HepG2 (cell line): ENCODE data around the gene ZSWIM6. TPM values are rescaled to one million over a fixed set of nuclear protein-coding genes. Genes with fewer than 3 reads are reported as not detected.

Source experiments
- AHDC1 ChIP-seq: sonication (generic); formaldehyde crosslinking; IDR thresholded peaks from 2 replicates; pipeline ENCODE4 v1.5.1; 2020; ENCODE audit warnings: mild to moderate bottlenecking, missing genetic modification reagents, borderline replicate concordance
- FIP1L1 ChIP-seq: fragments of 200-400 bp; formaldehyde crosslinking; IDR thresholded peaks from 2 replicates; pipeline ENCODE4 v1.6.1; 2018; ENCODE audit warnings: low read depth, mild to moderate bottlenecking, low read length, moderate library complexity, borderline replicate concordance; ENCODE audit not compliant: insufficient read depth
- KLF6 ChIP-seq: IDR thresholded peaks from 2 replicates; pipeline ENCODE4 v1.8.0; 2016; ENCODE audit warnings: missing biosample characterization, missing genetic modification reagents
- MYPOP ChIP-seq: sonication (generic); formaldehyde crosslinking; IDR thresholded peaks from 2 replicates; pipeline ENCODE4 v1.8.1; 2023; ENCODE audit warnings: mild to moderate bottlenecking, moderate library complexity, missing genetic modification reagents
- PBX3 ChIP-seq: sonication (generic); formaldehyde crosslinking; IDR thresholded peaks from 2 replicates; pipeline ENCODE4 v1.8.1; 2023; ENCODE audit warnings: missing genetic modification reagents, inconsistent platforms, borderline replicate concordance
- SOX5 ChIP-seq: IDR thresholded peaks from 2 replicates; pipeline ENCODE4 v1.6.1; 2016; ENCODE audit warnings: borderline replicate concordance
- SPEN ChIP-seq: sonication (generic); formaldehyde crosslinking; IDR thresholded peaks from 2 replicates; pipeline ENCODE4 v1.5.1; 2020; ENCODE audit warnings: low read depth, mild to moderate bottlenecking, missing genetic modification reagents
- ZBED4 ChIP-seq: sonication (generic); formaldehyde crosslinking; IDR thresholded peaks from 2 replicates; pipeline ENCODE4 v1.4.0; 2020; ENCODE audit warnings: missing genetic modification reagents, borderline replicate concordance
- ZFP82 ChIP-seq: sonication (generic); formaldehyde crosslinking; IDR thresholded peaks from 2 replicates; pipeline ENCODE4 v1.5.1; 2020; ENCODE audit warnings: mild to moderate bottlenecking, missing genetic modification reagents, borderline replicate concordance
- ZNF251 ChIP-seq: sonication (generic); formaldehyde crosslinking; IDR thresholded peaks from 2 replicates; pipeline ENCODE4 v1.9.0; 2021; ENCODE audit warnings: mild to moderate bottlenecking, missing genetic modification reagents
- ZNF263 ChIP-seq: sonication (generic); formaldehyde crosslinking; IDR thresholded peaks from 2 replicates; pipeline ENCODE4 v1.4.0; 2020; ENCODE audit warnings: missing genetic modification reagents
- ZNF569 ChIP-seq: sonication (generic); formaldehyde crosslinking; IDR thresholded peaks from 2 replicates; pipeline ENCODE4 v1.5.0; 2020; ENCODE audit warnings: mild to moderate bottlenecking, missing genetic modification reagents, moderate library complexity, borderline replicate concordance
- ZNF605 ChIP-seq: sonication (generic); formaldehyde crosslinking; IDR thresholded peaks from 2 replicates; pipeline ENCODE4 v1.8.0; 2022; ENCODE audit warnings: mild to moderate bottlenecking, missing genetic modification reagents
- ZNF784 ChIP-seq: sonication (generic); formaldehyde crosslinking; IDR thresholded peaks from 2 replicates; pipeline ENCODE4 v1.5.1; 2020; ENCODE audit warnings: missing genetic modification reagents, mild to moderate bottlenecking, borderline replicate concordance
- polyA plus RNA-seq, 8 experiments: library from polyadenylated mRNA; depleted of rRNA in 3 of 8; stranded (reverse) in 7 of 8; unstranded in 1 of 8; fragments of >200 nt; fragmentation: Illumina TruSeq in 4 of 8; extraction: Trizol in 4 of 8; gene quantifications; 2 replicates each; pipeline versions ENCODE4 v1.2.1 to v1.2.3, GENCODE V29; 2011 to 2016; ENCODE audit warnings: low read depth in 4 of 8, missing spikeins in 1 of 8, mixed read lengths in 1 of 8; ENCODE audit not compliant: insufficient read depth in 1 of 8
- total RNA-seq, 5 experiments: library from RNA; depleted of rRNA; stranded (reverse); fragments of >200 nt; fragmentation: Illumina TruSeq; extraction: Trizol; gene quantifications; 2 replicates each; pipeline ENCODE4 v1.2.3, GENCODE V29; 2016; ENCODE audit warnings: low read depth in 1 of 5

The ZSWIM6 gene
- total and polyA plus RNA-seq, 2 of the 13 experiments (the other 11 are each of a cell fraction or from before 2014, with no cell fraction given) = 0.82 to 1.9 TPM

GRCh38 chr5:61301341-61302199 lies 30.5 kb upstream of the ZSWIM6 start (continued):
- TF ChIP-seq ZNF784 (CRISPR knock-in tag) (no peak), PBX3 (CRISPR knock-in tag) (no peak), ZNF605 (CRISPR knock-in tag) (no peak), ZBED4 (CRISPR knock-in tag) (no peak), KLF6 (0 out of 2 replicates have a peak, but pooled peaks have one; percentile 40), ZFP82 (CRISPR knock-in tag) (no peak), ZNF251 (CRISPR knock-in tag) (no peak), SPEN (CRISPR knock-in tag) (peak; percentile 70), ZNF263 (CRISPR knock-in tag) (0 out of 2 replicates have a peak, but pooled peaks have one; percentile 18), FIP1L1 (no peak), MYPOP (CRISPR knock-in tag) (peak; percentile 64; the same call in 1 of the 2 replicates), SOX5 (peak; percentile 74; the same call in 1 of the 2 replicates), ZNF569 (CRISPR knock-in tag) (no peak), AHDC1 (peak; percentile 80; the same call in 1 of the 2 replicates)
